ENCODE results near the gene SERPING1.

DNA sequence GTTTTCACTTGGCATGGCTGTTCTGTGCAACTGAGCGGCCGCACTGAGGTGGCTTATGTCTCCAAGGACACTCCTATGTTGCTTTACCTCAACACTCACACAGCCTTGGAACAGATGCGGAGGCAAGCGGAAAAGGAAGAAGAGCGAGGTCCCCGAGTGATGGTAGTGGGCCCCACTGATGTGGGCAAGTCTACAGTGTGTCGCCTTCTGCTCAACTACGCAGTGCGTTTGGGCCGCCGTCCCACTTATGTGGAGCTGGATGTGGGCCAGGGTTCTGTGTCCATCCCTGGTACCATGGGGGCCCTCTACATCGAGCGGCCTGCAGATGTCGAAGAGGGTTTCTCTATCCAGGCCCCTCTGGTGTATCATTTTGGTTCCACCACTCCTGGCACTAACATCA lies 62.2 kb downstream of the SERPING1 start:
- TF ChIP-seq BHLHE40 (IDR thresholded peaks at IDR 0.05; ENCODE audit: borderline replicate concordance) (no peak), ELF4 (IDR thresholded peaks at IDR 0.05) (no peak), HDGF (IDR thresholded peaks at IDR 0.05; ENCODE audit: borderline replicate concordance) (no peak), TARDBP (IDR thresholded peaks at IDR 0.05) (no peak)

All from HEK293T (cell line).